GM23338 (cell line): ENCODE data around the gene ADAM10. TPM values are rescaled to one million over a fixed set of nuclear protein-coding genes. Genes with fewer than 3 reads are reported as not detected.

Experiments used
- ATAC-seq: fragments of 200-7000 bp; cut with Tn5 transposase; 3 replicates; pipeline ENCODE4 v1.9.1; 2020
- DNase-seq: peaks from one replicate; pipeline ENCODE4 v3.0.0-alpha.2; 2015; ENCODE audit warnings: low spot score
- H2AFZ ChIP-seq: fragments of 200-600 bp; sonication (generic); 2 replicates; pipeline ENCODE4 v1.8.0; 2016; ENCODE audit warnings: antibody characterized with exemption, mild to moderate bottlenecking, moderate library complexity
- H3F3A ChIP-seq: fragments of 200-600 bp; sonication (generic); replicated peaks from 2 replicates; pipeline ENCODE4 v1.8.0; 2017; ENCODE audit warnings: antibody characterized with exemption, mixed run types, low read depth
- H3K27ac ChIP-seq: fragments of 200-600 bp; sonication (generic); 2 replicates; pipeline ENCODE4 v1.6.1; 2016; ENCODE audit warnings: low read depth
- H3K27me3 ChIP-seq: fragments of 200-600 bp; sonication (generic); 2 replicates; pipeline ENCODE4 v1.8.0; 2016; ENCODE audit warnings: mild to moderate bottlenecking, mixed run types, moderate library complexity; ENCODE audit not compliant: insufficient read depth
- H3K36me3 ChIP-seq: fragments of 200-600 bp; sonication (generic); 2 replicates; pipeline ENCODE4 v1.8.0; 2016; ENCODE audit warnings: mild to moderate bottlenecking; ENCODE audit not compliant: insufficient read depth
- H3K4me1 ChIP-seq: fragments of 200-600 bp; sonication (generic); 2 replicates; pipeline ENCODE4 v1.8.0; 2016; ENCODE audit warnings: mild to moderate bottlenecking, moderate library complexity; ENCODE audit not compliant: insufficient read depth
- H3K4me2 ChIP-seq: fragments of 200-600 bp; sonication (generic); 2 replicates; pipeline ENCODE4 v1.7.1; 2017; ENCODE audit warnings: mixed run types
- H3K4me3 ChIP-seq: fragments of 200-600 bp; sonication (generic); 2 replicates; pipeline ENCODE4 v1.6.1; 2016; ENCODE audit warnings: mixed run types
- H3K79me2 ChIP-seq: fragments of 200-600 bp; sonication (generic); replicated peaks from 2 replicates; pipeline ENCODE4 v1.8.0; 2017; ENCODE audit warnings: mild to moderate bottlenecking; ENCODE audit not compliant: insufficient read depth
- H3K9me2 ChIP-seq: fragments of 200-600 bp; sonication (generic); 2 replicates; pipeline ENCODE4 v1.8.0; 2017; ENCODE audit not compliant: insufficient read depth
- H4K20me1 ChIP-seq: fragments of 200-600 bp; sonication (generic); replicated peaks from 2 replicates; pipeline ENCODE4 v1.8.0; 2017; ENCODE audit warnings: mild to moderate bottlenecking; ENCODE audit not compliant: insufficient read depth
- H3K27ac Mint-ChIP-seq: 2 replicates; pipeline ENCODE4 v1.8.0; 2020; ENCODE audit warnings: inconsistent platforms, mild to moderate bottlenecking, moderate library complexity, mixed read lengths
- H3K27me3 Mint-ChIP-seq: 3 replicates; pipeline ENCODE4 v1.8.0; 2022; ENCODE audit warnings: low read depth, mild to moderate bottlenecking, moderate library complexity, mixed read lengths, inconsistent platforms; ENCODE audit not compliant: insufficient read depth, poor library complexity
- H3K36me3 Mint-ChIP-seq: 3 replicates; pipeline ENCODE4 v1.8.0; 2021; ENCODE audit warnings: low read depth, mild to moderate bottlenecking, inconsistent platforms, moderate library complexity, mixed read lengths
- H3K4me1 Mint-ChIP-seq: 3 replicates; pipeline ENCODE4 v1.8.0; 2020; ENCODE audit warnings: mild to moderate bottlenecking, inconsistent platforms, mixed read lengths
- H3K4me3 Mint-ChIP-seq: 3 replicates; pipeline ENCODE4 v1.8.0; 2021; ENCODE audit warnings: moderate library complexity, mild to moderate bottlenecking, inconsistent platforms, mixed read lengths
- H3K9me3 Mint-ChIP-seq: 3 replicates; pipeline ENCODE4 v1.8.0; 2020; ENCODE audit warnings: moderate library complexity, mild to moderate bottlenecking, inconsistent platforms, mixed read lengths
- CREB1 ChIP-seq: fragments of 250-450 bp; sonication (Bioruptor Pico); IDR thresholded peaks from 2 replicates; pipeline ENCODE4 v1.5.0; 2020; ENCODE audit warnings: low read depth, mild to moderate bottlenecking, moderate library complexity
- EZH2 ChIP-seq: fragments of 200-600 bp; sonication (generic); IDR thresholded peaks from one replicate; pipeline ENCODE4 v1.8.0; 2017; ENCODE audit warnings: antibody characterized with exemption, mild to moderate bottlenecking, low read depth; ENCODE audit not compliant: unreplicated experiment
- EZH2phosphoT487 ChIP-seq: fragments of 200-600 bp; sonication (generic); IDR thresholded peaks from one replicate; pipeline ENCODE4 v1.8.1; 2018; ENCODE audit warnings: antibody characterized with exemption; ENCODE audit not compliant: unreplicated experiment
- JUNB ChIP-seq: IDR thresholded peaks from one replicate; pipeline ENCODE4 v1.6.1; 2016; ENCODE audit warnings: antibody characterized with exemption; ENCODE audit not compliant: unreplicated experiment
- NANOG ChIP-seq: IDR thresholded peaks from 2 replicates; pipeline ENCODE4 v1.6.1; 2016; ENCODE audit warnings: antibody characterized with exemption, borderline replicate concordance
- POLR2AphosphoS5 ChIP-seq: IDR thresholded peaks from 2 replicates; pipeline ENCODE4 v1.6.1; 2016; ENCODE audit warnings: antibody characterized with exemption, low read depth
- STAT1 ChIP-seq: IDR thresholded peaks from one replicate; pipeline ENCODE4 v1.6.1; 2016; ENCODE audit warnings: antibody characterized with exemption; ENCODE audit not compliant: unreplicated experiment
- ZNF114 ChIP-seq: fragments of 250-450 bp; sonication (Bioruptor Pico); IDR thresholded peaks from 2 replicates; pipeline ENCODE4 v1.5.0; 2020; ENCODE audit warnings: mild to moderate bottlenecking, moderate library complexity
- ZNF331 ChIP-seq: fragments of 250-450 bp; sonication (Bioruptor Pico); IDR thresholded peaks from 2 replicates; pipeline ENCODE4 v1.5.0; 2020; ENCODE audit warnings: low read depth, mild to moderate bottlenecking, moderate library complexity
- polyA plus RNA-seq: library from polyadenylated mRNA; unstranded; fragments of >200 nt; fragmentation: Nextera tagmentation; extraction: Ambion mirVana; gene quantifications from 2 replicates; pipeline ENCODE4 v1.2.1, GENCODE V29; 2016
- total RNA-seq: library from RNA; depleted of rRNA; stranded (reverse); fragments of >200 nt; shearing (Covaris generic); gene quantifications from 2 replicates; pipeline ENCODE4 v1.2.3, GENCODE V29; 2014
- TF ChIP-seq, protein P1 (sequence below): IDR thresholded peaks from 2 replicates; pipeline ENCODE4 v1.6.1; 2016; ENCODE audit warnings: antibody characterized with exemption
- TF ChIP-seq, protein P2 (sequence below): IDR thresholded peaks from one replicate; pipeline ENCODE4 v1.6.1; 2018; ENCODE audit warnings: antibody characterized with exemption; ENCODE audit not compliant: unreplicated experiment
- TF ChIP-seq, protein P3 (sequence below), 2 experiments: fragments of 200-600 bp in 1 of 2; sonication (generic) in 1 of 2; conservative IDR thresholded peaks; 2 replicates each; pipeline versions ENCODE4 v1.5.1 to v1.6.1; 2016 to 2017; ENCODE audit warnings: antibody characterized with exemption in 2 of 2, low read depth in 2 of 2, mild to moderate bottlenecking in 2 of 2, moderate library complexity in 1 of 2
- TF ChIP-seq, protein P4 (sequence below): fragments of 250-450 bp; sonication (Bioruptor Pico); IDR thresholded peaks from 2 replicates; pipeline ENCODE4 v1.5.0; 2020; ENCODE audit warnings: mild to moderate bottlenecking, moderate library complexity

ADAM10 gene
- total and polyA plus RNA-seq, 2 experiments from 2014 or later, result 25.0 to 114 TPM

DNA sequence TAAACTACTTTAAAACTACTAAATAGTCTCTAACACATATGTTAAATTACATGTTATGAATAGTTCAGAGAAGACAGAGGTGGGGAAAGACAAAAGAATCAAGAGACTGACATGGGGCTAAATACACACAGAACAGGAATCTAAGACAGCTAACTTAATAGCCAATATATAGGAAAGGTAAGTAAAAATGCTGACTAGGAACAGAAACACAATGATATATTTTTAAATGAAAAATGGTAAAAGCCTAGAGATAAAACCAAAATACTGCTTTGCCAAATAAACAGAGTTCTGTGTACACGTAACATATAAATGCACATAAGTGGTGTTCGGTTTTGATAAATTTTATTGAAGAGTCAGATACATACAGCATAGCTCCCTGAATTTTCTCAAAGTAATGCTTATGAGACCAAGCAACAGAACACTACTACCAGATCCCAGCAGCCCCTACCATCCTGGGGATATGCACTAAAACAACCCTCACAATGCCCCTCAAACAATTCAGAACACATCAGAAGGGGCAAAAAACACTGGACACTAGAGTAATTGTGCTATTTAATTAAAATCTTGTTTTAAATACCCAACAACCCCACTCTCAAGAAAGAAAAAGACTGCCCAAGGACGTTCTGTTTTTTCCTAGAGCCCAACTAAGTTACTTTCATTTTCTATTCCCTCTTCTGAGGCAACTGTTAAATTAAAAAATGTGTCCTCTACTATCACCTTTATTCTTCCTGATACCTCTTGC, 121.1 kb downstream of the ADAM10 start:
- no peaks in the 10 kb centered on the region for H3K9me2 ChIP-seq
- no peak overlapping the region for H2AFZ ChIP-seq
- no peaks in the 10 kb centered on the region for H4K20me1 ChIP-seq
- no peak overlapping the region for H3K27ac ChIP-seq
- Mint-ChIP-seq H3K36me3 (peaks cover 31% of the 10 kb centered on the region), H3K27me3 (no peaks in the 10 kb centered on the region), H3K9me3 (no peaks in the 10 kb centered on the region), H3K4me3 (no peak overlapping the region), H3K4me1 (no peaks in the 10 kb centered on the region; the same call in 2 of the 3 replicates), H3K27ac (peak overlapping the region; percentile 49; the same call in 1 of the 2 replicates)
- H3K4me1 ChIP-seq, result no peaks in the 10 kb centered on the region
- TF ChIP-seq EZH2 (no peak), POLR2AphosphoS5 (no peak), JUNB (no peak), STAT1 (no peak), CREB1 (CRISPR knock-in tag) (no peak), NANOG (no peak), ZNF331 (CRISPR knock-in tag) (no peak), ZNF114 (no peak), EZH2phosphoT487 (no peak)
- TF ChIP-seq, protein P1, sequence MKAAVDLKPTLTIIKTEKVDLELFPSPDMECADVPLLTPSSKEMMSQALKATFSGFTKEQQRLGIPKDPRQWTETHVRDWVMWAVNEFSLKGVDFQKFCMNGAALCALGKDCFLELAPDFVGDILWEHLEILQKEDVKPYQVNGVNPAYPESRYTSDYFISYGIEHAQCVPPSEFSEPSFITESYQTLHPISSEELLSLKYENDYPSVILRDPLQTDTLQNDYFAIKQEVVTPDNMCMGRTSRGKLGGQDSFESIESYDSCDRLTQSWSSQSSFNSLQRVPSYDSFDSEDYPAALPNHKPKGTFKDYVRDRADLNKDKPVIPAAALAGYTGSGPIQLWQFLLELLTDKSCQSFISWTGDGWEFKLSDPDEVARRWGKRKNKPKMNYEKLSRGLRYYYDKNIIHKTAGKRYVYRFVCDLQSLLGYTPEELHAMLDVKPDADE, result no peak
- TF ChIP-seq, protein P2, sequence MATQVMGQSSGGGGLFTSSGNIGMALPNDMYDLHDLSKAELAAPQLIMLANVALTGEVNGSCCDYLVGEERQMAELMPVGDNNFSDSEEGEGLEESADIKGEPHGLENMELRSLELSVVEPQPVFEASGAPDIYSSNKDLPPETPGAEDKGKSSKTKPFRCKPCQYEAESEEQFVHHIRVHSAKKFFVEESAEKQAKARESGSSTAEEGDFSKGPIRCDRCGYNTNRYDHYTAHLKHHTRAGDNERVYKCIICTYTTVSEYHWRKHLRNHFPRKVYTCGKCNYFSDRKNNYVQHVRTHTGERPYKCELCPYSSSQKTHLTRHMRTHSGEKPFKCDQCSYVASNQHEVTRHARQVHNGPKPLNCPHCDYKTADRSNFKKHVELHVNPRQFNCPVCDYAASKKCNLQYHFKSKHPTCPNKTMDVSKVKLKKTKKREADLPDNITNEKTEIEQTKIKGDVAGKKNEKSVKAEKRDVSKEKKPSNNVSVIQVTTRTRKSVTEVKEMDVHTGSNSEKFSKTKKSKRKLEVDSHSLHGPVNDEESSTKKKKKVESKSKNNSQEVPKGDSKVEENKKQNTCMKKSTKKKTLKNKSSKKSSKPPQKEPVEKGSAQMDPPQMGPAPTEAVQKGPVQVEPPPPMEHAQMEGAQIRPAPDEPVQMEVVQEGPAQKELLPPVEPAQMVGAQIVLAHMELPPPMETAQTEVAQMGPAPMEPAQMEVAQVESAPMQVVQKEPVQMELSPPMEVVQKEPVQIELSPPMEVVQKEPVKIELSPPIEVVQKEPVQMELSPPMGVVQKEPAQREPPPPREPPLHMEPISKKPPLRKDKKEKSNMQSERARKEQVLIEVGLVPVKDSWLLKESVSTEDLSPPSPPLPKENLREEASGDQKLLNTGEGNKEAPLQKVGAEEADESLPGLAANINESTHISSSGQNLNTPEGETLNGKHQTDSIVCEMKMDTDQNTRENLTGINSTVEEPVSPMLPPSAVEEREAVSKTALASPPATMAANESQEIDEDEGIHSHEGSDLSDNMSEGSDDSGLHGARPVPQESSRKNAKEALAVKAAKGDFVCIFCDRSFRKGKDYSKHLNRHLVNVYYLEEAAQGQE, result no peak
- TF ChIP-seq, protein P3, sequence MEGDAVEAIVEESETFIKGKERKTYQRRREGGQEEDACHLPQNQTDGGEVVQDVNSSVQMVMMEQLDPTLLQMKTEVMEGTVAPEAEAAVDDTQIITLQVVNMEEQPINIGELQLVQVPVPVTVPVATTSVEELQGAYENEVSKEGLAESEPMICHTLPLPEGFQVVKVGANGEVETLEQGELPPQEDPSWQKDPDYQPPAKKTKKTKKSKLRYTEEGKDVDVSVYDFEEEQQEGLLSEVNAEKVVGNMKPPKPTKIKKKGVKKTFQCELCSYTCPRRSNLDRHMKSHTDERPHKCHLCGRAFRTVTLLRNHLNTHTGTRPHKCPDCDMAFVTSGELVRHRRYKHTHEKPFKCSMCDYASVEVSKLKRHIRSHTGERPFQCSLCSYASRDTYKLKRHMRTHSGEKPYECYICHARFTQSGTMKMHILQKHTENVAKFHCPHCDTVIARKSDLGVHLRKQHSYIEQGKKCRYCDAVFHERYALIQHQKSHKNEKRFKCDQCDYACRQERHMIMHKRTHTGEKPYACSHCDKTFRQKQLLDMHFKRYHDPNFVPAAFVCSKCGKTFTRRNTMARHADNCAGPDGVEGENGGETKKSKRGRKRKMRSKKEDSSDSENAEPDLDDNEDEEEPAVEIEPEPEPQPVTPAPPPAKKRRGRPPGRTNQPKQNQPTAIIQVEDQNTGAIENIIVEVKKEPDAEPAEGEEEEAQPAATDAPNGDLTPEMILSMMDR (conservative IDR thresholded peaks at IDR 0.05; ENCODE audit: low read depth in 2 of 2), result no peak
- TF ChIP-seq, protein P4, sequence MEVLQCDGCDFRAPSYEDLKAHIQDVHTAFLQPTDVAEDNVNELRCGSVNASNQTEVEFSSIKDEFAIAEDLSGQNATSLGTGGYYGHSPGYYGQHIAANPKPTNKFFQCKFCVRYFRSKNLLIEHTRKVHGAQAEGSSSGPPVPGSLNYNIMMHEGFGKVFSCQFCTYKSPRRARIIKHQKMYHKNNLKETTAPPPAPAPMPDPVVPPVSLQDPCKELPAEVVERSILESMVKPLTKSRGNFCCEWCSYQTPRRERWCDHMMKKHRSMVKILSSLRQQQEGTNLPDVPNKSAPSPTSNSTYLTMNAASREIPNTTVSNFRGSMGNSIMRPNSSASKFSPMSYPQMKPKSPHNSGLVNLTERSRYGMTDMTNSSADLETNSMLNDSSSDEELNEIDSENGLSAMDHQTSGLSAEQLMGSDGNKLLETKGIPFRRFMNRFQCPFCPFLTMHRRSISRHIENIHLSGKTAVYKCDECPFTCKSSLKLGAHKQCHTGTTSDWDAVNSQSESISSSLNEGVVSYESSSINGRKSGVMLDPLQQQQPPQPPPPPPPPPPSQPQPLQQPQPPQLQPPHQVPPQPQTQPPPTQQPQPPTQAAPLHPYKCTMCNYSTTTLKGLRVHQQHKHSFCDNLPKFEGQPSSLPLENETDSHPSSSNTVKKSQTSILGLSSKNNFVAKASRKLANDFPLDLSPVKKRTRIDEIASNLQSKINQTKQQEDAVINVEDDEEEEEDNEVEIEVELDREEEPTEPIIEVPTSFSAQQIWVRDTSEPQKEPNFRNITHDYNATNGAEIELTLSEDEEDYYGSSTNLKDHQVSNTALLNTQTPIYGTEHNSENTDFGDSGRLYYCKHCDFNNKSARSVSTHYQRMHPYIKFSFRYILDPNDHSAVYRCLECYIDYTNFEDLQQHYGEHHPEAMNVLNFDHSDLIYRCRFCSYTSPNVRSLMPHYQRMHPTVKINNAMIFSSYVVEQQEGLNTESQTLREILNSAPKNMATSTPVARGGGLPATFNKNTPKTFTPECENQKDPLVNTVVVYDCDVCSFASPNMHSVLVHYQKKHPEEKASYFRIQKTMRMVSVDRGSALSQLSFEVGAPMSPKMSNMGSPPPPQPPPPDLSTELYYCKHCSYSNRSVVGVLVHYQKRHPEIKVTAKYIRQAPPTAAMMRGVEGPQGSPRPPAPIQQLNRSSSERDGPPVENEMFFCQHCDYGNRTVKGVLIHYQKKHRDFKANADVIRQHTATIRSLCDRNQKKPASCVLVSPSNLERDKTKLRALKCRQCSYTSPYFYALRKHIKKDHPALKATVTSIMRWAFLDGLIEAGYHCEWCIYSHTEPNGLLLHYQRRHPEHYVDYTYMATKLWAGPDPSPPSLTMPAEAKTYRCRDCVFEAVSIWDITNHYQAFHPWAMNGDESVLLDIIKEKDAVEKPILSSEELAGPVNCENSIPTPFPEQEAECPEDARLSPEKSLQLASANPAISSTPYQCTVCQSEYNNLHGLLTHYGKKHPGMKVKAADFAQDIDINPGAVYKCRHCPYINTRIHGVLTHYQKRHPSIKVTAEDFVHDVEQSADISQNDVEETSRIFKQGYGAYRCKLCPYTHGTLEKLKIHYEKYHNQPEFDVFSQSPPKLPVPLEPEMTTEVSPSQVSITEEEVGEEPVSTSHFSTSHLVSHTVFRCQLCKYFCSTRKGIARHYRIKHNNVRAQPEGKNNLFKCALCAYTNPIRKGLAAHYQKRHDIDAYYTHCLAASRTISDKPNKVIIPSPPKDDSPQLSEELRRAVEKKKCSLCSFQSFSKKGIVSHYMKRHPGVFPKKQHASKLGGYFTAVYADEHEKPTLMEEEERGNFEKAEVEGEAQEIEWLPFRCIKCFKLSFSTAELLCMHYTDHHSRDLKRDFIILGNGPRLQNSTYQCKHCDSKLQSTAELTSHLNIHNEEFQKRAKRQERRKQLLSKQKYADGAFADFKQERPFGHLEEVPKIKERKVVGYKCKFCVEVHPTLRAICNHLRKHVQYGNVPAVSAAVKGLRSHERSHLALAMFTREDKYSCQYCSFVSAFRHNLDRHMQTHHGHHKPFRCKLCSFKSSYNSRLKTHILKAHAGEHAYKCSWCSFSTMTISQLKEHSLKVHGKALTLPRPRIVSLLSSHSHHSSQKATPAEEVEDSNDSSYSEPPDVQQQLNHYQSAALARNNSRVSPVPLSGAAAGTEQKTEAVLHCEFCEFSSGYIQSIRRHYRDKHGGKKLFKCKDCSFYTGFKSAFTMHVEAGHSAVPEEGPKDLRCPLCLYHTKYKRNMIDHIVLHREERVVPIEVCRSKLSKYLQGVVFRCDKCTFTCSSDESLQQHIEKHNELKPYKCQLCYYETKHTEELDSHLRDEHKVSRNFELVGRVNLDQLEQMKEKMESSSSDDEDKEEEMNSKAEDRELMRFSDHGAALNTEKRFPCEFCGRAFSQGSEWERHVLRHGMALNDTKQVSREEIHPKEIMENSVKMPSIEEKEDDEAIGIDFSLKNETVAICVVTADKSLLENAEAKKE, result no peak
- DNase-seq (no peak), ATAC-seq (no peak)
- no peak overlapping the region for H3K4me3 ChIP-seq
- H3K36me3 ChIP-seq, result peaks cover 3% of the 10 kb centered on the region; the same call in 1 of the 2 replicates
- no peaks in the 10 kb centered on the region for H3K79me2 ChIP-seq
- no peaks in the 10 kb centered on the region for H3F3A ChIP-seq
- no peak overlapping the region for H3K4me2 ChIP-seq
- no peaks in the 10 kb centered on the region for H3K27me3 ChIP-seq
